Measurements from ENCODE around the gene TCF4. TPM values are rescaled to one million over a fixed set of nuclear protein-coding genes. Genes with fewer than 3 reads are reported as not detected.

Gene TCF4
- total and polyA plus RNA-seq, 2 of the 13 experiments (the other 11 are each of a cell fraction or from before 2014, with no cell fraction given) = not detected

- no peak overlapping the region for H3K4me3 ChIP-seq (replicated peaks in 1 of 3; ENCODE audit: insufficient read depth in 1 of 3, low read depth in 2 of 3, low read length in 3 of 3)
- H3K36me3 ChIP-seq (replicated peaks in 1 of 2; ENCODE audit: control insufficient read depth in 1 of 2, insufficient read depth in 2 of 2, low read length in 2 of 2) = no peaks in the 10 kb centered on the region
- no peak for FAIRE-seq
- H3K9ac ChIP-seq (ENCODE audit: insufficient read depth, low read depth, low read length) = no peak overlapping the region
- no peak for ATAC-seq
- 13% methylated on average over 2 of the region's 2 CpGs for WGBS (ENCODE audit: low lambda C conversion rate)
- no peaks in the 10 kb centered on the region for H3K79me2 ChIP-seq (ENCODE audit: insufficient read depth, low read length)
- ChIA-PET POLR2A (no interaction called here), CTCF (ENCODE audit: low intra/inter-chr PET ratio, low total read pairs) (no interaction called here)
- H4K20me1 ChIP-seq (ENCODE audit: insufficient read depth, low read length) = no peaks in the 10 kb centered on the region
- no peak overlapping the region for H3K27ac ChIP-seq (ENCODE audit: extremely low read length, insufficient read depth, low read length)
- intact Hi-C loops (cut with micrococcal nuclease; ENCODE audit: unreplicated experiment) = no loop called here
- BruUV-seq (replicated peaks) = no TSS peak
- H2AFZ ChIP-seq (ENCODE audit: low read length) = no peak overlapping the region
- H3K4me1 ChIP-seq (ENCODE audit: insufficient read depth, low read length) = no peaks in the 10 kb centered on the region
- H3K9me3 ChIP-seq (ENCODE audit: low read length) = no peaks in the 10 kb centered on the region
- no peaks in the 10 kb centered on the region for H3K27me3 ChIP-seq (ENCODE audit: control insufficient read depth in 1 of 2, insufficient read depth in 2 of 2, low read length in 2 of 2)
- H3K4me2 ChIP-seq (ENCODE audit: low read depth, low read length) = no peak overlapping the region
- in situ Hi-C loops (cut with HindIII; ENCODE audit: extremely low pct_ligation_motif_present, low pct_unique_long_range_greater_than_20kb) = no loop called here
- TF ChIP-seq ATF6 (CRISPR knock-in tag; conservative IDR thresholded peaks at IDR 0.05) = no peak
- TF ChIP-seq TFE3 (CRISPR knock-in tag; IDR thresholded peaks at IDR 0.05) = no peak
- no peak for TF ChIP-seq EEA1 (CRISPR knock-in tag; IDR thresholded peaks at IDR 0.05; ENCODE audit: borderline replicate concordance)
- no peak for TF ChIP-seq ZNF713 (CRISPR knock-in tag; IDR thresholded peaks at IDR 0.05)
- no peak for TF ChIP-seq ZNF891 (CRISPR knock-in tag; IDR thresholded peaks at IDR 0.05)
- no peak for TF ChIP-seq ZNF576 (CRISPR knock-in tag; IDR thresholded peaks at IDR 0.05)
- no peak for TF ChIP-seq KDM5B (CRISPR knock-in tag; IDR thresholded peaks at IDR 0.05; ENCODE audit: borderline replicate concordance)
- no peak for TF ChIP-seq ZKSCAN1 (IDR thresholded peaks at IDR 0.05; ENCODE audit: low read length)
- TF ChIP-seq FOSL2 (CRISPR knock-in tag; IDR thresholded peaks at IDR 0.05) = no peak
- no peak for TF ChIP-seq WIZ (CRISPR knock-in tag; IDR thresholded peaks at IDR 0.05)
- TF ChIP-seq ZNF263 (CRISPR knock-in tag; IDR thresholded peaks at IDR 0.05) = no peak
- TF ChIP-seq ZNF230 (CRISPR knock-in tag; IDR thresholded peaks at IDR 0.05) = no peak
- no peak for TF ChIP-seq HOXA7 (CRISPR knock-in tag; IDR thresholded peaks at IDR 0.05)
- TF ChIP-seq GABPA (IDR thresholded peaks at IDR 0.05; ENCODE audit: low read depth, low read length) = no peak
- TF ChIP-seq GABPA (CRISPR knock-in tag; IDR thresholded peaks at IDR 0.05; ENCODE audit: low read depth) = no peak
- TF ChIP-seq ZNF607 (CRISPR knock-in tag; IDR thresholded peaks at IDR 0.05; ENCODE audit: borderline replicate concordance) = no peak
- no peak for TF ChIP-seq RXRA (CRISPR knock-in tag; IDR thresholded peaks at IDR 0.05)
- no peak for TF ChIP-seq RAD21 (CRISPR knock-in tag; IDR thresholded peaks at IDR 0.05)
- no peak for TF ChIP-seq REST (IDR thresholded peaks at IDR 0.05; ENCODE audit: borderline replicate concordance in 1 of 2, low read depth in 1 of 2, low read length in 2 of 2)
- DNase-seq (ENCODE audit: low spot score) = no peak
These were observed 44.8 kb downstream of the TCF4 start for GRCh38 chr18:55543130-55543704.

Measured in HepG2 (cell line).